ENCODE data around the gene SLC6A9. TPM values are rescaled to one million over a fixed set of nuclear protein-coding genes. Genes with fewer than 3 reads are reported as not detected.
A peak's percentile ranks its signal among the peaks of the same experiment; 100 is the strongest.

SLC6A9 gene
- total RNA-seq, 6 donors from 2014 or later: 5.6 to 23.1 (median 19.5) TPM

DNA sequence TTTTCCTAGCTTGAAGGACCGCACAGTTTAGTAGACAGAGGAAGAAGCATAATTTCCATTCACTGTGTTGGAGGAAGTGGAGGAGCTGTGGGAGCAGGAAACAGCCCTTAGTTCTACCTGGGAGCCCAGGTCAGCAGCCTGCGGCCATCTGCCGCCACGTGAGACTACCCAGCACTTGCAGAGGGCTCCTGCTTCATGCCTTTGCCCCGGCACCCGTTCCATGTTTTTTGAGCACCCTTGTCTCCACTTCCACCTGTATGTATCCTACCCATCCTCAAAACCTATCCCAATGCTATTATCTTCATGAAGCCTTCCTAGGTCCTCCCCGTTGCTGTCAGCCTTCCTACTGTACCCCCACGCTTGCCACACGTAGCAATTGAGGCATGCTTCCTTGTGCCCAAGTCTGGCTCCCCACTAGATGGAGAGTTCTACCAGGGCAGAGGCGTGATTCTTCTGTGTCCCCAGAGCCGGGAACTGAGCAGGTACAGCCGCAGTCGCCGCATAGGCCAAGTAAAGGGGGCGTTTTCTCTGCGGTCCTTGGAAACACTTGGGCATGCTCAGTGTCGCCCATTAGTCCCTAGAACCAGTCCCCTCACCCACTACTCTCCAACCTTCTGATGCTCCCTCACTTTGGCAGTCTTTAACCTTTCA is 1.9 kb downstream of the SLC6A9 start:
- Histone ChIP-seq H3K4me1 (peaks cover 12 to 43% (median 33%) of the 10 kb centered on the region in 4 donors), H3K27ac (peak overlapping the region; percentile 77 to 92 (median 85)), H3K36me3 (no peaks in the 10 kb centered on the region), H3K9me3 (no peaks in the 10 kb centered on the region), H3K4me3 (peak overlapping the region; percentile 84 to 97 (median 89)), H3K27me3 (no peaks in the 10 kb centered on the region)
- 31 to 32% methylated on average over 17 of the region's 17 CpGs for WGBS, 2 donors
- no peak for TF ChIP-seq CTCF (IDR thresholded peaks at IDR 0.05)
- no peak for TF ChIP-seq POLR2AphosphoS5 (IDR thresholded peaks at IDR 0.05)
- no peak for TF ChIP-seq POLR2A (IDR thresholded peaks at IDR 0.05)
- TF ChIP-seq EP300 (IDR thresholded peaks at IDR 0.05): no peak
- no peak for DNase-seq
- peak; percentile 1 to 3 for ATAC-seq (ENCODE audit: low FRiP score in 2 of 2)

DNA sequence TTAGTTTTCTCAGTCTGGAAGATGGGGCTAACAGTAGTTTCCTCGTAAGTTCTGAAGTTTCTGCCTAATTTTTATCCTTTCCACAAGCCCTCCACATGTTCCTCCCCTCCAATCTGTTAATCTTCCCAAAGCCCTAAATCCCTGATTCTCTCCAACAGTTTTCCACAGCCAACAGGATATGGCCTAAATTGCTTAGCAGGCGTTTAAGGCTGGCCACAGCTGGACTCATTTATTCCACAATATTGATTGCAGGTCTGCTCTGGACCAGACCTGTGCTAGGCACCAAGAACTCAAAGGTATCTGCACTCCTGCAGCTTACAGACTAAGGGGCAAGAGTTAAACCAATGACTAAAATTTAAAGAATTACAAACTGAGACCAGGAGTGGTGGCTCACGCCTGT is 3.9 kb downstream of the SLC6A9 start:
- DNase-seq (no peak), ATAC-seq (ENCODE audit: low FRiP score in 2 of 2) (no peak)
- no peak for TF ChIP-seq CTCF (IDR thresholded peaks at IDR 0.05)
- no peak for TF ChIP-seq POLR2AphosphoS5 (IDR thresholded peaks at IDR 0.05)
- no peak for TF ChIP-seq EP300 (IDR thresholded peaks at IDR 0.05)
- no peak for TF ChIP-seq POLR2A (IDR thresholded peaks at IDR 0.05)
- no peak overlapping the region for H3K27ac ChIP-seq
- no peaks in the 10 kb centered on the region for H3K9me3 ChIP-seq
- no peak overlapping the region for H3K4me3 ChIP-seq
- 91 to 94% methylated on average over 3 of the region's 3 CpGs for WGBS, 2 donors
- H3K36me3 ChIP-seq: peaks cover 0 to 5% (median 0%) of the 10 kb centered on the region in 4 donors
- peaks cover 12 to 39% (median 31%) of the 10 kb centered on the region in 4 donors for H3K4me1 ChIP-seq
- no peaks in the 10 kb centered on the region for H3K27me3 ChIP-seq

DNA sequence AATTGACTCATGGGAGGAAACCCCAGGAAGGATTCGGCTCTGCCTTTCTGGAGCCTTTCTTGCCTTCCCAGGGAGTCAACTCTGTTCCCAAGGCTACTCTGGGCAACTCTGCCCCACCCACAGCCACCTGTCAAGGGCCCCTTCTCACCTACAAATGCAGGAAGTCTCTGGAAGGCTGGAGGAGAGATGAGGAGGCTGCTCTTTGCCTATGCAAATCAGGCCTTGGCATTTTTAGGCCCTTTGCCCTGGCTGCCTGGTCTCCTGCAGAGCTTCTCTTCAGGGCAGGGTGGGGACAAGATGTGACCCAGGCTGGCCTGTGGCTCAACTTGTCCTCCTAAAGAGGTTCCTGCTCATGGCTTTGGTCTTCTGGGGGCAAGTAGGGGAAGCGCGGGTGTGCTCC is 5.4 kb downstream of the SLC6A9 start:
- Histone ChIP-seq H3K27me3 (no peaks in the 10 kb centered on the region), H3K36me3 (peaks cover 0 to 6% (median 3%) of the 10 kb centered on the region in 4 donors), H3K4me3 (no peak overlapping the region), H3K9me3 (no peaks in the 10 kb centered on the region), H3K27ac (peak overlapping the region in 1 of 4 donors; percentile 14), H3K4me1 (peaks cover 9 to 26% (median 16%) of the 10 kb centered on the region in 4 donors)
- WGBS, 2 donors: 66 to 67% methylated on average over 3 of the region's 3 CpGs
- TF ChIP-seq CTCF (IDR thresholded peaks at IDR 0.05) (no peak), POLR2AphosphoS5 (IDR thresholded peaks at IDR 0.05) (no peak), EP300 (IDR thresholded peaks at IDR 0.05) (no peak), POLR2A (IDR thresholded peaks at IDR 0.05) (no peak)
- peak in 1 of 2 donors; percentile 42 for ATAC-seq (ENCODE audit: low FRiP score in 2 of 2)
- DNase-seq: peak in 1 of 2 donors; percentile 85

GRCh38 chr1:44024903-44025525 is 6.2 kb downstream of the SLC6A9 start:
- Histone ChIP-seq H3K36me3 (peaks cover 0 to 13% (median 3%) of the 10 kb centered on the region in 4 donors), H3K27ac (no peak overlapping the region), H3K27me3 (no peaks in the 10 kb centered on the region), H3K4me1 (peaks cover 9 to 23% (median 12%) of the 10 kb centered on the region in 4 donors), H3K4me3 (no peak overlapping the region), H3K9me3 (no peaks in the 10 kb centered on the region)
- WGBS, 2 donors: 72 to 86% methylated on average over 13 of the region's 13 CpGs
- DNase-seq: no peak
- no peak for ATAC-seq (ENCODE audit: low FRiP score in 2 of 2)
- TF ChIP-seq POLR2A (IDR thresholded peaks at IDR 0.05) (no peak), CTCF (IDR thresholded peaks at IDR 0.05) (no peak), EP300 (IDR thresholded peaks at IDR 0.05) (no peak), POLR2AphosphoS5 (IDR thresholded peaks at IDR 0.05) (no peak)

Measured in upper lobe of left lung (tissue), 6 donors.